Natural killer cell (primary cell): ENCODE results near the gene WDR18. TPM values are rescaled to one million over a fixed set of nuclear protein-coding genes. Genes with fewer than 3 reads are reported as not detected.
A peak's percentile ranks its signal among the peaks of the same experiment; 100 is the strongest.

ENCODE experiments used
- ATAC-seq, 3 donors: fragments of 150-1000 bp in 2 of 3; fragments of 200-7000 bp in 1 of 3; cut with Tn5 transposase; 1 replicate in 1 of 3; 2 replicates in 2 of 3; pipeline ENCODE4 v1.10.0; 2021; ENCODE audit warnings: mild to moderate bottlenecking in 2 of 3, moderate library complexity in 2 of 3
- DNase-seq, 2 donors: peaks; one replicate each; pipeline versions ENCODE4 v3.0.0 to v3.0.0-alpha.2; 2013 to 2021; ENCODE audit warnings: mixed read lengths in 1 of 2
- H3K27ac ChIP-seq: one replicate; pipeline ENCODE4 v1.5.1; 2013; ENCODE audit warnings: mild to moderate bottlenecking, low read length
- H3K27me3 ChIP-seq: one replicate; pipeline ENCODE4 v1.6.1; 2013; ENCODE audit warnings: low read length; ENCODE audit not compliant: control insufficient read depth, insufficient read depth
- H3K36me3 ChIP-seq: one replicate; pipeline ENCODE4 v1.6.1; 2013; ENCODE audit warnings: low read length; ENCODE audit not compliant: control insufficient read depth, insufficient read depth
- H3K4me1 ChIP-seq: one replicate; pipeline ENCODE4 v1.6.1; 2013; ENCODE audit warnings: low read length; ENCODE audit not compliant: control insufficient read depth, insufficient read depth
- H3K4me3 ChIP-seq: one replicate; pipeline ENCODE4 v1.5.1; 2013; ENCODE audit warnings: low read length
- H3K9me3 ChIP-seq: one replicate; pipeline ENCODE4 v1.6.1; 2013; ENCODE audit warnings: low read length; ENCODE audit not compliant: control insufficient read depth, insufficient read depth
- H3K27ac Mint-ChIP-seq, 2 donors: one replicate each; pipeline ENCODE4 v1.8.0; 2022; ENCODE audit warnings: mild to moderate bottlenecking in 2 of 2, mixed read lengths in 2 of 2, moderate library complexity in 1 of 2
- H3K27me3 Mint-ChIP-seq, 2 donors: one replicate each; pipeline ENCODE4 v1.8.0; 2022; ENCODE audit warnings: low read depth in 2 of 2, mixed read lengths in 2 of 2
- H3K36me3 Mint-ChIP-seq: one replicate; pipeline ENCODE4 v1.8.0; 2022; ENCODE audit warnings: mixed read lengths
- H3K4me1 Mint-ChIP-seq, 2 donors: one replicate each; pipeline ENCODE4 v1.8.0; 2022; ENCODE audit warnings: mixed read lengths in 2 of 2
- H3K4me3 Mint-ChIP-seq: one replicate; pipeline ENCODE4 v1.8.0; 2022; ENCODE audit warnings: mild to moderate bottlenecking, moderate library complexity, mixed read lengths
- H3K9me3 Mint-ChIP-seq, 2 donors: one replicate each; pipeline ENCODE4 v1.8.0; 2022; ENCODE audit warnings: mixed read lengths in 2 of 2
- WGBS: methylation state at CpG from one replicate; pipeline ENCODE4 v1.1.7; 2013; ENCODE audit warnings: missing lambda C conversion rate; ENCODE audit not compliant: insufficient coverage; 5-methylcytosine and 5-hydroxymethylcytosine counted together
- intact Hi-C: fragments of 100-400 bp; cut with micrococcal nuclease; formaldehyde crosslinking; loops from one replicate; pipeline ENCODE4 v1.14.2; 2022
- total RNA-seq, 4 donors: library from RNA; stranded (reverse); fragments of 120-200 nt in 1 of 4; gene quantifications; one replicate each; pipeline versions ENCODE4 v1.2.3 to v1.2.4, GENCODE V29; 2013 to 2022
- TF ChIP-seq, protein P1 (sequence below): fragments of 200-600 bp; IDR thresholded peaks from one replicate; pipeline ENCODE4 v1.8.0; 2022; ENCODE audit warnings: antibody characterized with exemption

The WDR18 gene
- total RNA-seq, 3 donors from 2014 or later (not counting 1 experiment from before 2014, with no cell fraction given) = 17.5 to 25.4 (median 22.7) TPM

DNA sequence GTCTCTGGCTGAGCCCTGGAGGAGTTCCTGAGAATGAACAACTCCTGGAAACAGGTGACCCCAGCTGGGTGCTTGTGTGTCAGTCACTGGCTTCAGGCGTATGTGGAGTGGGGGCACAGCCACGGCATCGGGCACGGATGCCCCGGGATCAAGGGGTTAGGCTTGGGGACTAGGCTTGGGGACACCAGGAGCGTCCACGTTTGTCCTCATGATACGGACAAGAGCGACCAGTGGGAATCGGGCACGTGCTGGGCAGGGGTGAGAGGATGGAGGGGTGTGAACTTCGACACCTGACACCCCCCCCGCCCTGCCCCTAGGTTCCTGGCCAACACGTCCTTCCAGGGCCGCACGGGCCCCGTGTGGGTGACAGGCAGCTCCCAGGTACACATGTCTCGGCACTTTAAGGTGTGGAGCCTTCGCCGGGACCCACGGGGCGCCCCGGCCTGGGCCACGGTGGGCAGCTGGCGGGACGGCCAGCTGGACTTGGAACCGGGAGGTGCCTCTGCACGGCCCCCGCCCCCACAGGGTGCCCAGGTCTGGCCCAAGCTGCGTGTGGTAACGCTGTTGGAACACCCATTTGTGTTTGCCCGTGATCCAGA, 20.2 kb downstream of the WDR18 start:
- H3K27me3 Mint-ChIP-seq = peaks cover 9 to 11% of the 10 kb centered on the region in 2 donors
- TF ChIP-seq, protein P1, sequence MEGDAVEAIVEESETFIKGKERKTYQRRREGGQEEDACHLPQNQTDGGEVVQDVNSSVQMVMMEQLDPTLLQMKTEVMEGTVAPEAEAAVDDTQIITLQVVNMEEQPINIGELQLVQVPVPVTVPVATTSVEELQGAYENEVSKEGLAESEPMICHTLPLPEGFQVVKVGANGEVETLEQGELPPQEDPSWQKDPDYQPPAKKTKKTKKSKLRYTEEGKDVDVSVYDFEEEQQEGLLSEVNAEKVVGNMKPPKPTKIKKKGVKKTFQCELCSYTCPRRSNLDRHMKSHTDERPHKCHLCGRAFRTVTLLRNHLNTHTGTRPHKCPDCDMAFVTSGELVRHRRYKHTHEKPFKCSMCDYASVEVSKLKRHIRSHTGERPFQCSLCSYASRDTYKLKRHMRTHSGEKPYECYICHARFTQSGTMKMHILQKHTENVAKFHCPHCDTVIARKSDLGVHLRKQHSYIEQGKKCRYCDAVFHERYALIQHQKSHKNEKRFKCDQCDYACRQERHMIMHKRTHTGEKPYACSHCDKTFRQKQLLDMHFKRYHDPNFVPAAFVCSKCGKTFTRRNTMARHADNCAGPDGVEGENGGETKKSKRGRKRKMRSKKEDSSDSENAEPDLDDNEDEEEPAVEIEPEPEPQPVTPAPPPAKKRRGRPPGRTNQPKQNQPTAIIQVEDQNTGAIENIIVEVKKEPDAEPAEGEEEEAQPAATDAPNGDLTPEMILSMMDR = no peak
- Histone ChIP-seq H3K27ac (no peak overlapping the region), H3K4me3 (no peak overlapping the region), H3K9me3 (no peaks in the 10 kb centered on the region), H3K36me3 (no peaks in the 10 kb centered on the region), H3K4me1 (peaks cover 16% of the 10 kb centered on the region), H3K27me3 (peaks cover 16% of the 10 kb centered on the region)
- DNase-seq (no peak), ATAC-seq (no peak)
- peaks cover 0 to 9% of the 10 kb centered on the region in 2 donors for H3K4me1 Mint-ChIP-seq
- H3K36me3 Mint-ChIP-seq = no peaks in the 10 kb centered on the region
- H3K27ac Mint-ChIP-seq = no peak overlapping the region
- no peak overlapping the region for H3K4me3 Mint-ChIP-seq
- intact Hi-C loops = no loop called here
- 79% methylated on average over 32 of the region's 32 CpGs for WGBS
- H3K9me3 Mint-ChIP-seq = no peaks in the 10 kb centered on the region

DNA sequence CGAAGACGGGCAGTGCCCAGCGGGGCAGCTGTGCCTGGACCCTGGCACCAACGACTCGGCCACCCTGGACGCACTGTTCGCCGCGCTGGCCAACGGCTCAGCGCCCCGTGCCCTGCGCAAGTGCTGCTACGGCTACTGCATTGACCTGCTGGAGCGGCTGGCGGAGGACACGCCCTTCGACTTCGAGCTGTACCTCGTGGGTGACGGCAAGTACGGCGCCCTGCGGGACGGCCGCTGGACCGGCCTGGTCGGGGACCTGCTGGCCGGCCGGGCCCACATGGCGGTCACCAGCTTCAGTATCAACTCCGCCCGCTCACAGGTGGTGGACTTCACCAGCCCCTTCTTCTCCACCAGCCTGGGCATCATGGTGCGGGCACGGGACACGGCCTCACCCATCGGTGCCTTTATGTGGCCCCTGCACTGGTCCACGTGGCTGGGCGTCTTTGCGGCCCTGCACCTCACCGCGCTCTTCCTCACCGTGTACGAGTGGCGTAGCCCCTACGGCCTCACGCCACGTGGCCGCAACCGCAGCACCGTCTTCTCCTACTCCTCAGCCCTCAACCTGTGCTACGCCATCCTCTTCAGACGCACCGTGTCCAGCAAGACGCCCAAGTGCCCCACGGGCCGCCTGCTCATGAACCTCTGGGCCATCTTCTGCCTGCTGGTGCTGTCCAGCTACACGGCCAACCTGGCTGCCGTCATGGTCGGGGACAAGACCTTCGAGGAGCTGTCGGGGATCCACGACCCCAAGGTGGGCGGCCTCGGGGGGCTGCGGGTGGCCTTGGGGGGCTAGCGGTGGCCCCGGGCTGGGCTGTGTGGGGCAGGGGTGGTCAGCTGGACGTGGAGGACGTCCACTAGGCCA, 20.9 kb downstream of the WDR18 start:
- Mint-ChIP-seq H3K36me3 (no peaks in the 10 kb centered on the region), H3K4me3 (no peak overlapping the region), H3K9me3 (no peaks in the 10 kb centered on the region), H3K4me1 (peaks cover 0 to 8% of the 10 kb centered on the region in 2 donors), H3K27ac (no peak overlapping the region), H3K27me3 (peaks cover 7 to 9% of the 10 kb centered on the region in 2 donors)
- no peak for DNase-seq
- TF ChIP-seq, protein P1 = no peak
- ATAC-seq = no peak
- Histone ChIP-seq H3K27ac (no peak overlapping the region), H3K9me3 (no peaks in the 10 kb centered on the region), H3K4me3 (no peak overlapping the region), H3K27me3 (peaks cover 14% of the 10 kb centered on the region), H3K36me3 (peaks cover 6% of the 10 kb centered on the region), H3K4me1 (peaks cover 14% of the 10 kb centered on the region)
- 94% methylated on average over 68 of the region's 70 CpGs for WGBS
- intact Hi-C loops = no loop called here

DNA sequence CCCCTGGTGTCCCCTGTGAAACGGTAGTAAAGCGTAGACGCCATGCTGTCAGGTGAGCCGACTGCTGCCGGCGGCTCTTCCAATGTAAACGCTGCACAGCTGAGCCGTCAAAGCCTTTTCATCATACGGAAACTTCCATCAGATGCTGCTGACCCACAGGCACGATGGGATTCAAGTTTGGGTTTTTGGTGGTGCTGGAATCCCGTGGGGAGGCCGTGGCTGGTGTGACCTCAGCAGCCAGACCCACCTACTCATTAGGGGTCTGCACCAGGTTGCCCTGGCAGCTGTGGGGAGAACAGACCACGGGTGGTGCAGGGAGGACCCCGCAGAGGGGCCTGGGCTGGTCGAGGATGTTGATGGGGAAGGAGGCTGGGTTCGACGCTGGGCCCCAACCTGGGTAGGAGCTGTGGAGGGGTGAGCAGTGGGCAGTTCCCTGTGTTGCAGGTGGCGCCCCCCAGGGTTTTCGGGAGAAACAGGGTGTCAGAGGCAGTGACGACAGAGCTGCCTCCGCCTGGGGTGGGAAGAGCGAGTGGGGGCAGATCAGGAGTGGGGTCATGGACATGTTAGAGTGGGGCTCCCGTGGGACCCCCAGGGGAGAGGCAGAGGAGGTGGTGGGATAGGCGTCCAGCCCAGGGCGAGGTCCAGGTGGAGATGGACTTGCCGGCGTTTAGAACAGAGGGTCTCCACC, 22.7 kb downstream of the WDR18 start:
- intact Hi-C loops = no loop called here
- Mint-ChIP-seq H3K4me3 (no peak overlapping the region), H3K36me3 (no peaks in the 10 kb centered on the region), H3K9me3 (no peaks in the 10 kb centered on the region), H3K27ac (peak overlapping the region in 1 of 2 donors; percentile 48), H3K4me1 (peaks cover 0 to 8% of the 10 kb centered on the region in 2 donors), H3K27me3 (peaks cover 5 to 7% of the 10 kb centered on the region in 2 donors)
- Histone ChIP-seq H3K4me3 (no peak overlapping the region), H3K4me1 (peaks cover under 1% of the 10 kb centered on the region), H3K36me3 (peaks cover 15% of the 10 kb centered on the region), H3K27ac (no peak overlapping the region), H3K9me3 (no peaks in the 10 kb centered on the region), H3K27me3 (peaks cover 3% of the 10 kb centered on the region)
- DNase-seq = no peak
- 89% methylated on average over 27 of the region's 27 CpGs for WGBS
- TF ChIP-seq, protein P1 = no peak
- ATAC-seq = no peak
